OCI-LY3 (cell line): Measurements from ENCODE around the gene MAML2.

Experiments
- H2AFZ ChIP-seq: fragments of 200-600, 300-600 bp; shearing (Covaris generic); 2 replicates; pipeline ENCODE4 v1.6.0; 2014; ENCODE audit warnings: antibody characterized with exemption, low read depth, low read length
- H3K27ac ChIP-seq: fragments of 200-600, 300-600 bp; sonication (generic); 2 replicates; pipeline ENCODE4 v1.5.1; 2014; ENCODE audit warnings: mild to moderate bottlenecking, low read length, moderate library complexity, mixed read lengths
- H3K27me3 ChIP-seq: fragments of 200-600, 300-600 bp; sonication (generic); 2 replicates; pipeline ENCODE4 v1.6.1; 2014; ENCODE audit warnings: low read depth, low read length, mixed read lengths
- H3K36me3 ChIP-seq: fragments of 200-600, 300-600 bp; sonication (generic); replicated peaks from 2 replicates; pipeline ENCODE3; 2014; ENCODE audit warnings: low read depth, low read length, mixed read lengths
- H3K4me1 ChIP-seq: fragments of 300-600, 200-600 bp; sonication (generic); 2 replicates; pipeline ENCODE4 v1.6.1; 2014; ENCODE audit warnings: low read length, mixed read lengths
- H3K4me2 ChIP-seq: fragments of 200-600, 300-600 bp; sonication (generic); 2 replicates; pipeline ENCODE4 v1.6.1; 2014; ENCODE audit warnings: low read length, mixed read lengths
- H3K4me3 ChIP-seq: fragments of 300-600, 200-600 bp; sonication (generic); 2 replicates; pipeline ENCODE4 v1.5.1; 2014; ENCODE audit warnings: antibody characterized with exemption, mild to moderate bottlenecking, low read length, moderate library complexity
- H3K79me2 ChIP-seq: fragments of 300-600, 200-600 bp; shearing (Covaris generic); 2 replicates; pipeline ENCODE4 v1.6.1; 2014; ENCODE audit warnings: mild to moderate bottlenecking, low read length, mixed read lengths
- H3K9ac ChIP-seq: fragments of 300-600, 200-600 bp; shearing (Covaris generic); 2 replicates; pipeline ENCODE4 v1.6.0; 2014; ENCODE audit warnings: mild to moderate bottlenecking, low read length, moderate library complexity
- H3K9me3 ChIP-seq: fragments of 200-600, 300-600 bp; shearing (Covaris generic); 2 replicates; pipeline ENCODE4 v1.6.1; 2014; ENCODE audit warnings: low read length, mixed read lengths; ENCODE audit not compliant: insufficient read depth
- H4K20me1 ChIP-seq: fragments of 200-600, 300-600 bp; sonication (generic); 2 replicates; pipeline ENCODE4 v1.6.1; 2016; ENCODE audit warnings: low read length, mixed read lengths; ENCODE audit not compliant: insufficient read depth
- CTCF ChIP-seq: fragments of 200-600, 300-600 bp; sonication (generic); IDR thresholded peaks from 2 replicates; pipeline ENCODE4 v1.5.1; 2014; ENCODE audit warnings: antibody characterized with exemption, low read length, low read depth
- EZH2phosphoT487 ChIP-seq: fragments of 200-600 bp; shearing (Covaris generic); IDR thresholded peaks from 2 replicates; pipeline ENCODE4 v1.6.1; 2018; ENCODE audit warnings: antibody characterized with exemption, mixed run types, low read depth

The MAML2 gene

GRCh38 chr11:96215110-96215782, 127.7 kb downstream of the MAML2 start:
- no peak for TF ChIP-seq CTCF
- TF ChIP-seq EZH2phosphoT487: no peak
- Histone ChIP-seq H3K9ac (peak overlapping the region; percentile 63), H3K4me3 (peak overlapping the region; percentile 48), H4K20me1 (no peaks in the 10 kb centered on the region), H3K27ac (peak overlapping the region; percentile 90), H3K9me3 (no peaks in the 10 kb centered on the region; the same call in 1 of the 2 replicates), H3K4me2 (peak overlapping the region; percentile 80), H3K27me3 (no peaks in the 10 kb centered on the region), H3K36me3 (no peaks in the 10 kb centered on the region), H3K4me1 (peaks cover 43% of the 10 kb centered on the region), H2AFZ (peak overlapping the region; percentile 62; the same call in 1 of the 2 replicates), H3K79me2 (peaks cover 13% of the 10 kb centered on the region; the same call in 1 of the 2 replicates)

GRCh38 chr11:96214777-96215109, 128.3 kb downstream of the MAML2 start:
- no peak overlapping the region for H2AFZ ChIP-seq
- peak overlapping the region; percentile 63 for H3K9ac ChIP-seq
- H3K9me3 ChIP-seq: no peaks in the 10 kb centered on the region; the same call in 1 of the 2 replicates
- H3K79me2 ChIP-seq: peaks cover 13% of the 10 kb centered on the region; the same call in 1 of the 2 replicates
- no peak for TF ChIP-seq CTCF
- TF ChIP-seq EZH2phosphoT487: no peak
- no peaks in the 10 kb centered on the region for H3K36me3 ChIP-seq
- peak overlapping the region; percentile 48; the same call in 1 of the 2 replicates for H3K4me3 ChIP-seq
- no peaks in the 10 kb centered on the region for H3K27me3 ChIP-seq
- peaks cover 43% of the 10 kb centered on the region for H3K4me1 ChIP-seq
- H4K20me1 ChIP-seq: no peaks in the 10 kb centered on the region
- peak overlapping the region; percentile 90 for H3K27ac ChIP-seq
- peak overlapping the region; percentile 80 for H3K4me2 ChIP-seq

- peaks cover 13% of the 10 kb centered on the region; the same call in 1 of the 2 replicates for H3K79me2 ChIP-seq
- no peaks in the 10 kb centered on the region; the same call in 1 of the 2 replicates for H3K9me3 ChIP-seq
- H3K36me3 ChIP-seq: no peaks in the 10 kb centered on the region
- H4K20me1 ChIP-seq: no peaks in the 10 kb centered on the region
- no peaks in the 10 kb centered on the region for H3K27me3 ChIP-seq
- no peak overlapping the region for H3K27ac ChIP-seq
- H3K4me1 ChIP-seq: peaks cover 45% of the 10 kb centered on the region
- TF ChIP-seq EZH2phosphoT487 (no peak), CTCF (no peak)
- no peak overlapping the region for H2AFZ ChIP-seq
- H3K4me2 ChIP-seq: no peak overlapping the region
- no peak overlapping the region for H3K9ac ChIP-seq
- H3K4me3 ChIP-seq: no peak overlapping the region
Measured at GRCh38 chr11:96213500-96213899, 129.5 kb downstream of the MAML2 start.

- Histone ChIP-seq H3K4me1 (peaks cover 54% of the 10 kb centered on the region), H3K27ac (no peak overlapping the region), H3K4me3 (no peak overlapping the region), H3K9ac (no peak overlapping the region), H2AFZ (no peak overlapping the region), H3K9me3 (no peaks in the 10 kb centered on the region; the same call in 1 of the 2 replicates), H3K79me2 (peaks cover 9% of the 10 kb centered on the region; the same call in 1 of the 2 replicates), H3K36me3 (no peaks in the 10 kb centered on the region), H4K20me1 (no peaks in the 10 kb centered on the region), H3K4me2 (no peak overlapping the region), H3K27me3 (no peaks in the 10 kb centered on the region)
- TF ChIP-seq EZH2phosphoT487: no peak
- TF ChIP-seq CTCF: no peak
Measured at GRCh38 chr11:96211436-96211835, 131.6 kb downstream of the MAML2 start.
